HepG2 (cell line): ENCODE results near the gene FAM118A. TPM values are rescaled to one million over a fixed set of nuclear protein-coding genes. Genes with fewer than 3 reads are reported as not detected.

Experiments used
- BHLHE40 ChIP-seq: IDR thresholded peaks from 2 replicates; pipeline ENCODE4 v1.6.1; 2011; ENCODE audit warnings: low read length, improper control_type of control experiment
- CTCF ChIP-seq: sonication (generic); formaldehyde crosslinking; IDR thresholded peaks from 2 replicates; pipeline ENCODE4 v1.5.0; 2020; ENCODE audit warnings: mild to moderate bottlenecking, missing genetic modification reagents, moderate library complexity
- ERF ChIP-seq: IDR thresholded peaks from 2 replicates; pipeline ENCODE4 v1.6.1; 2018; ENCODE audit warnings: missing biosample characterization, missing genetic modification reagents
- FOSL2 ChIP-seq: sonication (generic); formaldehyde crosslinking; IDR thresholded peaks from 2 replicates; pipeline ENCODE4 v1.4.0; 2020; ENCODE audit warnings: missing genetic modification reagents
- GPN1 ChIP-seq: sonication (generic); formaldehyde crosslinking; IDR thresholded peaks from 2 replicates; pipeline ENCODE4 v1.5.1; 2020; ENCODE audit warnings: missing genetic modification reagents, borderline replicate concordance
- HDAC1 ChIP-seq: sonication (generic); formaldehyde crosslinking; IDR thresholded peaks from 2 replicates; pipeline ENCODE4 v1.5.1; 2020; ENCODE audit warnings: mild to moderate bottlenecking, missing genetic modification reagents
- HOXA7 ChIP-seq: sonication (generic); formaldehyde crosslinking; IDR thresholded peaks from 2 replicates; pipeline ENCODE4 v1.8.1; 2022; ENCODE audit warnings: mild to moderate bottlenecking, missing genetic modification reagents, moderate library complexity
- MBD4 ChIP-seq: IDR thresholded peaks from 2 replicates; pipeline ENCODE4 v1.6.1; 2012; ENCODE audit warnings: low read length, inconsistent platforms, borderline replicate concordance
- NFATC3 ChIP-seq: sonication (generic); formaldehyde crosslinking; IDR thresholded peaks from 2 replicates; pipeline ENCODE4 v1.5.1; 2020; ENCODE audit warnings: mild to moderate bottlenecking, missing genetic modification reagents
- POLR2G ChIP-seq: fragments of 200-400 bp; formaldehyde crosslinking; IDR thresholded peaks from 2 replicates; pipeline ENCODE4 v1.6.1; 2018; ENCODE audit warnings: mild to moderate bottlenecking, low read depth, low read length, moderate library complexity
- REPIN1 ChIP-seq: sonication (generic); formaldehyde crosslinking; IDR thresholded peaks from 2 replicates; pipeline ENCODE4 v1.8.0; 2022; ENCODE audit warnings: missing genetic modification reagents, low read depth, mild to moderate bottlenecking, borderline replicate concordance
- TIGD3 ChIP-seq: sonication (generic); formaldehyde crosslinking; IDR thresholded peaks from 2 replicates; pipeline ENCODE4 v1.5.1; 2020; ENCODE audit warnings: mild to moderate bottlenecking, missing genetic modification reagents, borderline replicate concordance
- XRCC5 ChIP-seq: fragments of 200-400 bp; formaldehyde crosslinking; optimal IDR thresholded peaks from 2 replicates; pipeline ENCODE3; 2017; ENCODE audit warnings: mild to moderate bottlenecking, low read length
- ZNF235 ChIP-seq: sonication (generic); formaldehyde crosslinking; IDR thresholded peaks from 2 replicates; pipeline ENCODE4 v1.8.1; 2023; ENCODE audit warnings: mild to moderate bottlenecking, missing genetic modification reagents, borderline replicate concordance
- ZNF333 ChIP-seq: sonication (generic); formaldehyde crosslinking; IDR thresholded peaks from 2 replicates; pipeline ENCODE4 v1.4.0; 2020; ENCODE audit warnings: mild to moderate bottlenecking, missing genetic modification reagents, borderline replicate concordance
- ZNF691 ChIP-seq: sonication (generic); formaldehyde crosslinking; IDR thresholded peaks from 2 replicates; pipeline ENCODE4 v1.4.0; 2020; ENCODE audit warnings: missing genetic modification reagents, low read depth, mild to moderate bottlenecking, borderline replicate concordance
- ZNF709 ChIP-seq: sonication (generic); formaldehyde crosslinking; IDR thresholded peaks from 2 replicates; pipeline ENCODE4 v1.5.0; 2020; ENCODE audit warnings: mild to moderate bottlenecking, missing genetic modification reagents
- ZSCAN30 ChIP-seq: sonication (generic); formaldehyde crosslinking; IDR thresholded peaks from 2 replicates; pipeline ENCODE4 v1.5.0; 2020; ENCODE audit warnings: mild to moderate bottlenecking, missing genetic modification reagents
- polyA plus RNA-seq, 8 experiments: library from polyadenylated mRNA; depleted of rRNA in 3 of 8; stranded (reverse) in 7 of 8; unstranded in 1 of 8; fragments of >200 nt; fragmentation: Illumina TruSeq in 4 of 8; extraction: Trizol in 4 of 8; gene quantifications; 2 replicates each; pipeline versions ENCODE4 v1.2.1 to v1.2.3, GENCODE V29; 2011 to 2016; ENCODE audit warnings: low read depth in 4 of 8, missing spikeins in 1 of 8, mixed read lengths in 1 of 8; ENCODE audit not compliant: insufficient read depth in 1 of 8
- total RNA-seq, 5 experiments: library from RNA; depleted of rRNA; stranded (reverse); fragments of >200 nt; fragmentation: Illumina TruSeq; extraction: Trizol; gene quantifications; 2 replicates each; pipeline ENCODE4 v1.2.3, GENCODE V29; 2016; ENCODE audit warnings: low read depth in 1 of 5
- TF ChIP-seq, protein P1 (sequence below): sonication (generic); formaldehyde crosslinking; conservative IDR thresholded peaks from 2 replicates; pipeline ENCODE4 v1.5.0; 2020; ENCODE audit warnings: missing genetic modification reagents
- TF ChIP-seq, protein P2 (sequence below): sonication (generic); formaldehyde crosslinking; IDR thresholded peaks from 2 replicates; pipeline ENCODE4 v1.8.1; 2023; ENCODE audit warnings: missing genetic modification reagents, mild to moderate bottlenecking, borderline replicate concordance

FAM118A gene
- total and polyA plus RNA-seq, 2 of the 13 experiments (the other 11 are each of a cell fraction or from before 2014, with no cell fraction given), result 36.7 to 48.2 TPM

GRCh38 chr22:45272498-45272897 is 37.2 kb upstream of the FAM118A start (continued):
- peak; percentile 65 for TF ChIP-seq POLR2G
- no peak for TF ChIP-seq GPN1
- peak; percentile 53 for TF ChIP-seq CTCF (CRISPR knock-in tag)
- no peak for TF ChIP-seq ZSCAN30 (CRISPR knock-in tag)
- no peak for TF ChIP-seq MBD4
- TF ChIP-seq XRCC5, result no peak
- no peak for TF ChIP-seq ZNF709 (CRISPR knock-in tag)
- TF ChIP-seq HDAC1, result peak; percentile 57; the same call in 1 of the 2 replicates
- TF ChIP-seq, protein P1, sequence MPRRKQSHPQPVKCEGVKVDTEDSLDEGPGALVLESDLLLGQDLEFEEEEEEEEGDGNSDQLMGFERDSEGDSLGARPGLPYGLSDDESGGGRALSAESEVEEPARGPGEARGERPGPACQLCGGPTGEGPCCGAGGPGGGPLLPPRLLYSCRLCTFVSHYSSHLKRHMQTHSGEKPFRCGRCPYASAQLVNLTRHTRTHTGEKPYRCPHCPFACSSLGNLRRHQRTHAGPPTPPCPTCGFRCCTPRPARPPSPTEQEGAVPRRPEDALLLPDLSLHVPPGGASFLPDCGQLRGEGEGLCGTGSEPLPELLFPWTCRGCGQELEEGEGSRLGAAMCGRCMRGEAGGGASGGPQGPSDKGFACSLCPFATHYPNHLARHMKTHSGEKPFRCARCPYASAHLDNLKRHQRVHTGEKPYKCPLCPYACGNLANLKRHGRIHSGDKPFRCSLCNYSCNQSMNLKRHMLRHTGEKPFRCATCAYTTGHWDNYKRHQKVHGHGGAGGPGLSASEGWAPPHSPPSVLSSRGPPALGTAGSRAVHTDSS (CRISPR knock-in tag), result no peak
- no peak for TF ChIP-seq ZNF235
- TF ChIP-seq, protein P2, sequence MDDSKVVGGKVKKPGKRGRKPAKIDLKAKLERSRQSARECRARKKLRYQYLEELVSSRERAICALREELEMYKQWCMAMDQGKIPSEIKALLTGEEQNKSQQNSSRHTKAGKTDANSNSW, result no peak
- 0 out of 2 replicates have a peak, but pooled peaks have one; percentile 22 for TF ChIP-seq ZNF691 (CRISPR knock-in tag)
- 0 out of 2 replicates have a peak, but pooled peaks have one; percentile 50 for TF ChIP-seq ZNF333 (CRISPR knock-in tag)
- no peak; the same call in 1 of the 2 replicates for TF ChIP-seq ERF
- no peak for TF ChIP-seq BHLHE40
- no peak for TF ChIP-seq HOXA7
- no peak; the same call in 1 of the 2 replicates for TF ChIP-seq REPIN1 (CRISPR knock-in tag)
- TF ChIP-seq FOSL2 (CRISPR knock-in tag), result peak; percentile 77
- TF ChIP-seq NFATC3 (CRISPR knock-in tag), result no peak
- no peak for TF ChIP-seq TIGD3 (CRISPR knock-in tag)
